GM12801 (cell line): Measurements from ENCODE around the gene DLG2.

Experiments
- TF ChIP-seq, protein P1 (sequence below): IDR thresholded peaks from one replicate; pipeline ENCODE4 v1.5.1; 2011; ENCODE audit warnings: control low read depth; ENCODE audit not compliant: insufficient read length; ENCODE audit errors: extremely low read depth

Gene DLG2

DNA sequence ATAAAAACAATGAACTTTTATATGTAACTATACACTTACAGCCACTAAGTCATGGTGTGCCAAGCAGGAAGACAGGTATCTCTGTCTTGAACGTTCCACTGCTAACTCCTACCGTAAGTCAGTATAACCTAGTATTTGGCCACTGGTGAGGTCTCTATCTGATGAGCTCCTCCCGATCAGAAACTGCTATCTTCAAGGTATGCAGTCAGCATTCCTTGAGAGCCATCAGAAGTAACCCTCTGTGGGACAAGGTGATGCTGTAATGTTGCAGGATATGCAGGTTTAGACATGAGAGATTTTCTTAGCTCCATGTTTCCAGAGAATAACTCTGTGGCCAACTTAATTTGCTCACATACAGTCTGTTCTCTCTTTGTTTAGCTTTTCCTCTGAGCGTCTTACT, 1943.1 kb downstream of the DLG2 start:
- TF ChIP-seq, protein P1, sequence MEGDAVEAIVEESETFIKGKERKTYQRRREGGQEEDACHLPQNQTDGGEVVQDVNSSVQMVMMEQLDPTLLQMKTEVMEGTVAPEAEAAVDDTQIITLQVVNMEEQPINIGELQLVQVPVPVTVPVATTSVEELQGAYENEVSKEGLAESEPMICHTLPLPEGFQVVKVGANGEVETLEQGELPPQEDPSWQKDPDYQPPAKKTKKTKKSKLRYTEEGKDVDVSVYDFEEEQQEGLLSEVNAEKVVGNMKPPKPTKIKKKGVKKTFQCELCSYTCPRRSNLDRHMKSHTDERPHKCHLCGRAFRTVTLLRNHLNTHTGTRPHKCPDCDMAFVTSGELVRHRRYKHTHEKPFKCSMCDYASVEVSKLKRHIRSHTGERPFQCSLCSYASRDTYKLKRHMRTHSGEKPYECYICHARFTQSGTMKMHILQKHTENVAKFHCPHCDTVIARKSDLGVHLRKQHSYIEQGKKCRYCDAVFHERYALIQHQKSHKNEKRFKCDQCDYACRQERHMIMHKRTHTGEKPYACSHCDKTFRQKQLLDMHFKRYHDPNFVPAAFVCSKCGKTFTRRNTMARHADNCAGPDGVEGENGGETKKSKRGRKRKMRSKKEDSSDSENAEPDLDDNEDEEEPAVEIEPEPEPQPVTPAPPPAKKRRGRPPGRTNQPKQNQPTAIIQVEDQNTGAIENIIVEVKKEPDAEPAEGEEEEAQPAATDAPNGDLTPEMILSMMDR, result no peak

DNA sequence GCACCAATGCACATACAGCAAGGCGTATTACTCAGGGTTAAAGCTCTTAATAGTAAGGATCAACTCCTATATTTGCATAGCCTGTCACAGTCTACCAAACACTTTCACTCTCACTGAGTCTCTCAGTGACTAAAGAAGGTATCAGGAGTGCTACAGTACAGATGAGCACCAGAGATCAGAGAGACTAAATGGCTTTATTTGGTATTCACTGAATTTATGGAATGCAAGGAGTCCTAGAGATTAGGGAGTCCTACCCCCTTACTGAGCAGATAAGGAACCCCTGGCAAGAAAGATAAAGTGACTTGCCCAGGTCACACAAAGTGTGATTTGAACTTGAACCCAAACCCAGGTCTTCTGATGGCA, 1944.6 kb downstream of the DLG2 start:
- TF ChIP-seq, protein P1, result no peak

DNA sequence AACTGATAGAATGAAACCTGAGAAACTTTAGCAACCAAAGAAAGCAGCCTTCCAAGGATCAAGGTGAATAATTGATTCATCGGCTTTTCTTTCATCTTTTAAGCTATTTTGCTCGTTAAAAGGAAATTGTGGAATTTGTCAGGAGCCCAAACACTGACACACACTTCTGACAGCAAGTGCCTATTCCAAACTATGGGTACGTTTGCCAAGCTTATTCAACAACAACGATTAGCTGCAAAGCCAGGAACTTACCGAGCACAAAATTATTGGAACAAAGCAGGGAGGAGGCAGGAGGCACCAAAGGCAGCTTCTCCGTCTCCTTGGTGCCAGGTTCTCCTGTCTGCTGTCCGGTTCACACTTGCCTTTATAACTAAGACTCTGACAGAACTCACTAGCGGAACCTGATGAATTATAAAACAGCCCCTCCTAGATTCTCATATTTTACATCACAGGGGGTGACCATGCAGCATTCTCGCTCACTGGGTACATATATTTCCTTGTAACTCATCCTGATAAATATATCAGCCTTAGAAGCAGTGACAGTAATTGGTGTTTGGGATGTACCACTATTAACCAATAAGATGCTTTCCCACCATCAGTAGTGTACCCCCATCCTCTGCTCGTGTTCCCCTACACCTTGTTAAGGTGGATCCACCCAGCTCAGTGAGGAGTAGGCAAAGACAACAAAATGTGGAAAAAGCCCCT, 1945.1 kb downstream of the DLG2 start:
- TF ChIP-seq, protein P1, result no peak

DNA sequence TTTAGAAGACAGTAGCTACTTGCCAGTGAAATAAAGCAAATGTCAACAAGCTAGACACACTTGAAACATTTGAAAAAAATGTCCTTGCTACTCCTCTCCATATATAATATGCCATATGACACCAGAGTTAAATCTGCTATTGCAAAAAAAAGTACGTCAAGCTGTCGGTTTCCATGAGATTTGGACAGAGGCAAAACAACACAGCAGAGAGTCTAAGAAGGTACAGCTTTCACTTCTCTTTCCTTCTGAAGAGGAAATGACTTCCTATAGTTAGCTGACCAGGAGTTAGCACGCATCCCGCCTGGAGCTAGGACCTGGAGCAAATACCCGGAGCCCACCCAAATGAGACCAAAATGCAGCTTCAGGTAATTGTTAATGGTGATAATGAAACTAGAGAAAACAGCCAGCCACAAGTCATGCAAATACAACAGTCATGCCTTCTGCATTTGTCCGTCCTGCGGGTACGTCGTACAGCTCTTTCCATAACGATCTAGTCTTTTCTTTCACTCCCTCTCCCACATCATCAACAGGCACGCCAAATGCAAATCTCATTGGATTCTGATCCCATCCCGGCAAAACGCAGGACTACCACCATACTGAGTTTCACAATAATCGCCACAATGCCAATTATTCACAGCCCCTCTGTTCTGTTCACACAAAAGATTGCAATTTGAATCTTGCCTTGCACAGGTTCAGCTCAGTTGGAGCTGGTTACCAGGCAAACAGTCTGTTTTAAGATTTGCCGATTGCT, 1945.9 kb downstream of the DLG2 start:
- TF ChIP-seq, protein P1, result no peak

DNA sequence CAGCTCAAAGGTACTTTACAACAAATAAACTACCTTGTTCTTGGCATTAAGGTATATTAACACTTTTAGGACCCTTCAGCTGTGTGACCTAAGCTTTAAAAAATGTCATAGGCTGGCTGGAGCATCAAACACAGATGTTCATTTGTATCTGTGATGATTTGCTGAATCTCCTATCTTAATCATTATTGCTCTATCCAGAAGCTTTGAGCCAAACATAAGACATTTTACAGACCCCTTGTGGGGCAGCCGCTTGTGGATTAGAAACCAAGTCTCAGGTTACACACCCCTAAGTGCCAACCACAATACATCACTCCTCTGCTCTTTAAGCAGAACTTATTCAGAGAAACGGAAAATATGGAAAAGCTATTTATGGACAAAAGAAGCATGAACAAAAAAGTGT, 1946.8 kb downstream of the DLG2 start:
- TF ChIP-seq, protein P1, result no peak

DNA sequence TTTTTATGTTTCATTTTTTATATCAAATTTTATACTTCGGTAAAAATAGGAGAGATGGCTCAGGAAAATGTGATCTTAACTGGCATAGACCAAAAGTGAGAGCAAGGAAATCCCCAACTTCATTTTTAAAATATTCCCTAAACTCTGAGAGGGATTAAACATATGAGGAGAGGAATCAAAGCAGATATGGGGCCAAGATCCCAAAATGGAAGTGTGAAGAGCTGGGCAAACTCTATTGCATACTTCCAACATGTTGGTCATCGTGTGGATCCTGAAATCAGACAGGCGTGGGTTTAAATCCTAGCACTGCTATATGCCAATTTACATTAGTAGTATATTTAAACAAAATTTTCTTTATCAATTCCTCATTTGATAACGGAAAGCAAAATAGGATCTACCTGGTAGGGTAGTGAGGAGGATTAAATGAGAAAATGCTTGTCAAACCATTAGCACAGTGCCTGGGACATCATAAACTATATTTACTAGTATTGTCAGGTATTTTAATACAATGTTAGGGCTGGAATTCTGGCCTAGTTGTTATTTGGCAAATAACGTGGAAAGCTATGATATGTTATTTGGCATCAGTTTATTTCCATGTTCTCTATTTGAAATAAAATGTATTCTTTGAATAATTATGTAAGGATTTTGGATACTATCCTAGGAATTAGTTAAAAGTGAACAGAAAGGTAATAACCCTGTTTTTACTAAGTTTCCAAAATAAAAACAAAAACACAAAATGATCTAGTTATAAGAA, 1948.1 kb downstream of the DLG2 start:
- TF ChIP-seq, protein P1, result no peak

DNA sequence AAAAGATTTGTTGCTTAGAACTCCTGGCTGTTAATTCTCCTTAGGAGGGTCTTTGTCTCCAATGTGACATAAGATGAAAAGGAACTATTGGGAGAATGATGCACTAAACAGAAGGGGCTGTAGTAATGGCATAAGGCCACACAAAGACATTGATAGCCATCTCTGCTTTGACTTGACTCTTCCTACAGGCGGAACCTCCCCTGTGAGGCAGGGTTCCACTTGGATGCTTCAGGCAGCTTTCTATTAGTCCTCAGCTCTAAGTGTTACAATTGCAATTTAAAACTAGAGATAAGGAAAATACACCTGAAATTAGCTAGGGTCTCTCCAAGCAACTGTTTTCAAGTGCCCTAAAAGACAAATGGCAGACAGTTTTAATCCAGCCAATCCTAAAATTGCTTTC, 1949.4 kb downstream of the DLG2 start:
- TF ChIP-seq, protein P1, result no peak
